Body of pancreas (tissue), 4 donors: ENCODE results near the gene GNG14. TPM values are rescaled to one million over a fixed set of nuclear protein-coding genes. Genes with fewer than 3 reads are reported as not detected.

Experiments
- ATAC-seq: fragments of 150-250 bp; one replicate; pipeline ENCODE4 v1.9.1; 2016
- DNase-seq, 4 donors: peaks; one replicate each; pipeline ENCODE4 v3.0.0-alpha.2; 2019
- H3K27ac ChIP-seq, 4 donors: fragments of 200-600 bp; sonication (generic); 1 replicate in 3 of 4; 2 replicates in 1 of 4; pipeline versions ENCODE4 v1.5.1 to v1.6.1; 2016 to 2019; ENCODE audit warnings: mild to moderate bottlenecking in 1 of 4, mixed read lengths in 1 of 4, moderate library complexity in 1 of 4
- H3K27me3 ChIP-seq, 2 donors: fragments of 200-600 bp; sonication (generic); one replicate each; pipeline ENCODE4 v1.6.0; 2016; ENCODE audit warnings: mild to moderate bottlenecking in 1 of 2
- H3K36me3 ChIP-seq, 2 donors: fragments of 200-600 bp; sonication (generic); replicated peaks in 1 of 2; 2 replicates each; pipeline ENCODE4 v1.5.1; 2016; ENCODE audit warnings: low read depth in 2 of 2; ENCODE audit not compliant: insufficient read depth in 1 of 2
- H3K4me1 ChIP-seq: fragments of 200-600 bp; sonication (generic); one replicate; pipeline ENCODE4 v1.6.0; 2016
- H3K4me3 ChIP-seq, 2 donors: fragments of 200-600 bp; sonication (generic); 1 replicate in 1 of 2; 2 replicates in 1 of 2; pipeline ENCODE4 v1.5.1; 2016 to 2019
- H3K9me3 ChIP-seq, 3 donors: fragments of 200-600 bp; sonication (generic); 1 replicate in 2 of 3; 2 replicates in 1 of 3; pipeline ENCODE4 v1.5.1; 2016
- POLR2A ChIP-seq, 3 donors: fragments of 450-650 bp; IDR thresholded peaks; one replicate each; pipeline ENCODE4 v1.6.1; 2016; ENCODE audit warnings: antibody characterized with exemption in 3 of 3, mild to moderate bottlenecking in 2 of 3
- WGBS, 2 donors: methylation state at CpG; one replicate each; pipeline ENCODE4 v1.1.5; 2017; 5-methylcytosine and 5-hydroxymethylcytosine counted together
- intact Hi-C: fragments of 100-400 bp; cut with DNase I; formaldehyde crosslinking; loops from one replicate; pipeline ENCODE4 v1.15.1; 2023
- total RNA-seq, 2 donors: library from RNA; depleted of rRNA; stranded (reverse); fragments of >200 nt; gene quantifications; one replicate each; pipeline ENCODE4 v1.1.0, GENCODE V29; 2016
- TF ChIP-seq, protein P1 (sequence below), 7 experiments: fragments of 450-650 bp in 4 of 7; fragments of 200-600 bp in 3 of 7; sonication (generic) in 3 of 7; IDR thresholded peaks; one replicate each; pipeline ENCODE4 v1.5.1; 2016 to 2019; ENCODE audit warnings: antibody characterized with exemption in 7 of 7

Gene GNG14
- total RNA-seq, 2 donors from 2014 or later: not detected

DNA sequence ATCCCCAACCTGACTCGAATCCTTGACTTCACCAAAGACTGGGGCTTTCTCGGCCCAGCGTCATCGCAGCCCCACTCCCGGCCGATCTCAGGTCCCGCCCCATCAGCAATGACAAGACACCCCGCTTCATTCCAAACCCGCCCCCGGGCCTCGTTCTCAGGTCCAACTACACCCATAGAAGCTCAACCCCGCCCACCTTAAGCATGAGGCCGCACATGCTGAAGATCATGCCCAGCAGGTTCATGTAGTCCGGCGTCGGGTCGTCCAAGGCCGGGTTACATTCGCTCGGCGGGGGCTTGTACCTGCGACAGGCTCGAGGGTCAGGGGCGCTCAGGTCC is 18.9 kb upstream of the GNG14 start:
- no peaks in the 10 kb centered on the region for H3K9me3 ChIP-seq
- no peaks in the 10 kb centered on the region for H3K27me3 ChIP-seq
- intact Hi-C loops: no loop called here
- WGBS, 2 donors: 0% methylated on average over 11 to 24 of the region's 24 CpGs
- peak overlapping the region; percentile 87 to 98 for H3K4me3 ChIP-seq
- peak; percentile 43 to 57 (median 49) for DNase-seq
- H3K4me1 ChIP-seq: peaks cover 50% of the 10 kb centered on the region
- peaks cover 0 to 1% of the 10 kb centered on the region in 2 donors for H3K36me3 ChIP-seq
- peak overlapping the region; percentile 92 to 97 (median 92) for H3K27ac ChIP-seq
- TF ChIP-seq POLR2A (IDR thresholded peaks at IDR 0.05): no peak
- peak; percentile 8 for ATAC-seq

DNA sequence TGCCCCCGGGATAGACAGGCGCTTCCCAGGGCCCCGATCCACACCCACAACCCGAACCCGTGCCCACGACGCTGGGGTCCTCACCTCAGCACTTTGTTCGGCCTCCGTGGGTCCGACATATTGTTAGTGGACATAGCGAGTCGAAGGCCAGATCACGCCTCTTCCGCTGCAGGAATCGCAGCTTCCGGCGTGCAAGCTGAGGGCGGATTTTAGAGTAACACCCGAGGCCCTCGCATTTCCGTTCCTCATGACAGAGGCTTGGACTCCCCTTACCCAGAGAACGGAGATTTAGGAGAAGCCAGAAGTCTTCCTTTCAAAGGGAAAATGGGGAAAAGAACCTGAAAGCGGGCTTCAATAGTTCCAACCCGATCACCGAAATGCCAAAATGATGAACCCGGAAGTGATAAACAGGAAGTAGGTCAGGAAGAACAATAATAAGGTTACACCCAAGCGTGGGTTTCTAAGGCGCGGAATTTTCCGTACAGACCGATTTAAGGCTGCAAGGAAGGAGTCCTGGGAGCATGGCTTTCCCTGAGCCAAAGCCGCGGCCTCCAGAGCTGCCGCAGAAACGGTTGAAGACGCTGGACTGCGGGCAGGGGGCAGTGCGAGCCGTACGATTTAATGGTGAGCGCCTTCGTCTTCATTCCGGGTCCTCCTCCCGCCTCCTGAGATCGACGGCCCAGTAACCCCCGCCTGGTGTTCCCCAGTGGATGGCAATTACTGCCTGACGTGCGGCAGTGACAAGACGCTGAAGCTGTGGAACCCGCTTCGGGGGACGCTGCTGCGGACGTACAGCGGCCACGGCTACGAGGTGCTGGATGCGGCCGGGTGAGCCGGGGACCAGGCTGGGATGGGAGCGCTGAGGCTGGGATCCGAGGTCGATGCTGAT is 18.3 kb upstream of the GNG14 start:
- H3K27ac ChIP-seq: peak overlapping the region; percentile 92 to 97 (median 92)
- peak in 2 of 3 donors; percentile 58 to 62 for TF ChIP-seq POLR2A (IDR thresholded peaks at IDR 0.05)
- TF ChIP-seq, protein P1, sequence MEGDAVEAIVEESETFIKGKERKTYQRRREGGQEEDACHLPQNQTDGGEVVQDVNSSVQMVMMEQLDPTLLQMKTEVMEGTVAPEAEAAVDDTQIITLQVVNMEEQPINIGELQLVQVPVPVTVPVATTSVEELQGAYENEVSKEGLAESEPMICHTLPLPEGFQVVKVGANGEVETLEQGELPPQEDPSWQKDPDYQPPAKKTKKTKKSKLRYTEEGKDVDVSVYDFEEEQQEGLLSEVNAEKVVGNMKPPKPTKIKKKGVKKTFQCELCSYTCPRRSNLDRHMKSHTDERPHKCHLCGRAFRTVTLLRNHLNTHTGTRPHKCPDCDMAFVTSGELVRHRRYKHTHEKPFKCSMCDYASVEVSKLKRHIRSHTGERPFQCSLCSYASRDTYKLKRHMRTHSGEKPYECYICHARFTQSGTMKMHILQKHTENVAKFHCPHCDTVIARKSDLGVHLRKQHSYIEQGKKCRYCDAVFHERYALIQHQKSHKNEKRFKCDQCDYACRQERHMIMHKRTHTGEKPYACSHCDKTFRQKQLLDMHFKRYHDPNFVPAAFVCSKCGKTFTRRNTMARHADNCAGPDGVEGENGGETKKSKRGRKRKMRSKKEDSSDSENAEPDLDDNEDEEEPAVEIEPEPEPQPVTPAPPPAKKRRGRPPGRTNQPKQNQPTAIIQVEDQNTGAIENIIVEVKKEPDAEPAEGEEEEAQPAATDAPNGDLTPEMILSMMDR (IDR thresholded peaks at IDR 0.05): peak in 1 of 7 experiments; percentile 4
- no peaks in the 10 kb centered on the region for H3K27me3 ChIP-seq
- whole genome bisulfite sequencing, 2 donors: 0% methylated on average over 48 to 64 of the region's 64 CpGs
- peaks cover 0 to 2% of the 10 kb centered on the region in 2 donors for H3K36me3 ChIP-seq
- H3K9me3 ChIP-seq: no peaks in the 10 kb centered on the region
- H3K4me3 ChIP-seq: peak overlapping the region; percentile 87 to 98
- DNase-seq (peak; percentile 81 to 83 (median 82)), ATAC-seq (peak; percentile 73)
- H3K4me1 ChIP-seq: peaks cover 50% of the 10 kb centered on the region
- intact Hi-C loops: no loop called here

DNA sequence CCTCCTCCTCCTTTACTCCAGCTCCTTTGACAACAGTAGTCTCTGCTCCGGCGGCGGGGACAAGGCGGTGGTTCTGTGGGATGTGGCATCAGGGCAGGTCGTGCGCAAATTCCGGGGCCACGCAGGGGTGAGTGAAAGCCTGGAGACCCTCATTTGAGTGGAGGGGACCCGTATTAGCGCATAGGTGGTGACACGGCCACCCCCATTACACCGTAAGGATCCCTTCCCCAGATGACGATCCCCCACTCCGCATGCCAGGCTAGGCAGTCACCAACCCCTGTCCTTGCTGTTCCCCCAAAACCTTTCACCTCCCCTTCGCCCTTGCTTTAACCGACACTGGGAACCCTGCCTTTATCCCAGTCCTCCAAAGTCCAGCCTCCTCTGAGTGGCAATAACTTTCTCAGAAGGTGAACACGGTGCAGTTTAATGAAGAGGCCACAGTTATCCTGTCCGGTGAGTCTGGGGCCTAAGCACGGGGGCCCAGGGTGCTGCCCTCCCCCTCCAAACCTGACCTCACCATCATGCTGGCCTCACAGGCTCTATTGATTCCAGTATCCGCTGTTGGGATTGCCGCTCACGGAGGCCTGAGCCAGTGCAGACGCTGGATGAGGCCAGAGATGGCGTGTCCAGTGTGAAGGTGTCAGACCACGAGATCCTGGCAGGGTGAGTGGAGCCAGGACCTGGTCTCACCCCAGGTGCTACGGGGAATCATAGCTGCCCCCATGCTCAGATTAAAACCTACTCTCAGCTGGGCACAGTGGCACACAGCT is 17.5 kb upstream of the GNG14 start:
- no peaks in the 10 kb centered on the region for H3K27me3 ChIP-seq
- peak overlapping the region in 3 of 4 donors; percentile 92 to 97 (median 93) for H3K27ac ChIP-seq
- no peaks in the 10 kb centered on the region for H3K9me3 ChIP-seq
- 28 to 31% methylated on average over 18 to 26 of the region's 26 CpGs for WGBS, 2 donors
- ATAC-seq (no peak), DNase-seq (no peak)
- H3K36me3 ChIP-seq: peaks cover 0 to 9% of the 10 kb centered on the region in 2 donors
- peak overlapping the region; percentile 87 to 98 for H3K4me3 ChIP-seq
- peaks cover 49% of the 10 kb centered on the region for H3K4me1 ChIP-seq
- TF ChIP-seq, protein P1 (IDR thresholded peaks at IDR 0.05): no peak
- TF ChIP-seq POLR2A (IDR thresholded peaks at IDR 0.05): no peak
- intact Hi-C loops: no loop called here

DNA sequence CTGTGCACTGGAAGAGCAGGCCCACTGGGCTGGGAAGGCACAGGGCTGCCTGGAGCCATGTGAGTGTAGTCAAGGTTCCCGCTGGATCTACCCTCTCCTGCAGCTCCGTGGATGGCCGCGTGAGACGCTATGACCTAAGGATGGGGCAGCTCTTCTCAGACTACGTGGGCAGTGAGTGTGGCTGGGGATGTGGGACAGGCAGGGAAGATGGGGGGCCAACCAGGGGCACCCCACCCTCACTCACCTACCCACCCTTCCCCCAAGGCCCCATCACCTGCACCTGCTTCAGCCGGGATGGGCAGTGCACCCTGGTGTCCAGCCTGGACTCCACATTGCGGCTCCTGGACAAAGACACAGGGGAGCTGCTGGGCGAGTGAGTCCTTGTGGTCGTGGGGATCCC is 15.1 kb upstream of the GNG14 start:
- no peak for ATAC-seq
- Histone ChIP-seq H3K4me3 (no peak overlapping the region), H3K36me3 (peaks cover 4 to 20% of the 10 kb centered on the region in 2 donors), H3K27ac (no peak overlapping the region), H3K9me3 (no peaks in the 10 kb centered on the region), H3K27me3 (no peaks in the 10 kb centered on the region), H3K4me1 (peaks cover 30% of the 10 kb centered on the region)
- TF ChIP-seq POLR2A (IDR thresholded peaks at IDR 0.05): no peak
- TF ChIP-seq, protein P1 (IDR thresholded peaks at IDR 0.05): no peak
- no peak for DNase-seq
- 60 to 64% methylated on average over 1 to 9 of the region's 10 CpGs for WGBS, 2 donors
- intact Hi-C loops: no loop called here

DNA sequence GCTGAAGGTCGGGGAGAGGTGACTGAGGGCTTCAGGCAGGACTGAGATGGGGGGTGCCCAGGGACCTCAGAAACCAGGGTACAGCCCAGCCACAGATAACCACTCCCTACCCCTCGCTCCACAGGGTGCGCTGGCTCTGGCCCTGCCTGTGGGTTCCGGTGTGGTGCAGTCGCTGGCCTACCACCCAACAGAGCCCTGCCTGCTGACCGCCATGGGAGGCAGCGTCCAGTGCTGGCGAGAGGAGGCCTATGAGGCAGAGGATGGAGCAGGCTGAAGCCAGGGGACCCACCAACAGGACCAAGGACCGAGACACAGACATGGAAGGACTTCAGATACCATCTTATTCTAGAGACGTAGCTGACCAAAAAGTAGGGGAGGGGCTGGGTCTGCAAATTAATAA is 12.4 kb upstream of the GNG14 start:
- no peak for TF ChIP-seq POLR2A (IDR thresholded peaks at IDR 0.05)
- TF ChIP-seq, protein P1 (IDR thresholded peaks at IDR 0.05): no peak
- H3K36me3 ChIP-seq: peaks cover 12 to 26% of the 10 kb centered on the region in 2 donors
- intact Hi-C loops: no loop called here
- H3K9me3 ChIP-seq: no peaks in the 10 kb centered on the region
- H3K27ac ChIP-seq: no peak overlapping the region
- 81 to 90% methylated on average over 3 to 10 of the region's 10 CpGs for WGBS, 2 donors
- DNase-seq: no peak
- H3K4me1 ChIP-seq: peaks cover 18% of the 10 kb centered on the region
- ATAC-seq: no peak
- no peaks in the 10 kb centered on the region for H3K27me3 ChIP-seq
- H3K4me3 ChIP-seq: no peak overlapping the region
